Upper lobe of left lung (tissue), 4 donors: ENCODE measurements around the gene SF3B6.

Experiments used
- CTCF ChIP-seq, 6 experiments: fragments of 450-650 bp in 4 of 6; fragments of 200-600 bp in 2 of 6; sonication (generic) in 2 of 6; IDR thresholded peaks; one replicate each; pipeline ENCODE4 v1.5.1; 2016 to 2019; ENCODE audit warnings: antibody characterized with exemption in 6 of 6
- POLR2A ChIP-seq, 4 donors: fragments of 450-650 bp; IDR thresholded peaks; one replicate each; pipeline ENCODE4 v1.5.1; 2016 to 2017; ENCODE audit warnings: antibody characterized with exemption in 4 of 4, mild to moderate bottlenecking in 2 of 4

GRCh38 chr2:24102677-24103076 lies 26.6 kb upstream of the SF3B6 start:
- no peak for TF ChIP-seq CTCF (IDR thresholded peaks at IDR 0.05)
- no peak for TF ChIP-seq POLR2A (IDR thresholded peaks at IDR 0.05)
